ENCODE results near the gene IL17C. TPM values are rescaled to one million over a fixed set of nuclear protein-coding genes. Genes with fewer than 3 reads are reported as not detected.

Gene IL17C
- total RNA-seq, 2 experiments from 2014 or later = 0.86 TPM; not detected in 1

DNA sequence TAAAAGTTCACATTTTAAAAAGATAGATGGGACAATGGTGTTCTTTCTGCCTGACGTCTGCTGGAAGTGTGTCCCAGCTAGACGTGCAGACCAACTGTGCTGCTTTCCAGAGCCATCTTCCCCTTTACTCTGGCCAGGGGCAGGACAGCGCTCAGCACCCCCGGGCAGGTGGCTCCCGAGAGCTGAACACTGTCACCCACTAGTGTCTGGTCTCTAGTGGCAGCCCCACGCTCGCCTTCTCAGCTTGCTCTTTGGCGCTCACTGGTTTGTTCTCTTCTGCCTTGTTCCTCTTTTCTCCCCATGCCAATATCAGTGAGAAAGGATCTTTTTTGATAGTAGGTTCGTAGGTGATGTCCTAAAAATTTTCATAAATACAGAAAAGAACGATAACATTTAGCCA, 42.5 kb upstream of the IL17C start:
- no TSS peak for BruUV-seq (replicated peaks)
- Histone ChIP-seq H3K4me2 (ENCODE audit: low read length) (no peak overlapping the region), H3K79me2 (ENCODE audit: insufficient read depth, low read depth, low read length) (no peaks in the 10 kb centered on the region), H4K20me1 (ENCODE audit: insufficient read depth, low read length) (peaks cover 3% of the 10 kb centered on the region; the same call in 1 of the 2 replicates), H2AFZ (ENCODE audit: low read length) (no peak overlapping the region), H3K36me3 (ENCODE audit: insufficient read depth, low read length) (peaks cover 67% of the 10 kb centered on the region), H3K4me3 (ENCODE audit: low read depth, low read length, poor library complexity, severe bottlenecking) (no peak overlapping the region), H3K9me3 (ENCODE audit: low read length) (no peaks in the 10 kb centered on the region), H3K4me1 (ENCODE audit: insufficient read depth, low read length, poor library complexity, severe bottlenecking) (no peaks in the 10 kb centered on the region), H3K27ac (ENCODE audit: low read depth, low read length, poor library complexity, severe bottlenecking) (no peak overlapping the region), H3K9me2 (ENCODE audit: insufficient read depth, low read length) (no peaks in the 10 kb centered on the region)
- POLR2A ChIA-PET = interaction anchor here (0.7 kb wide), 1 partner anchor 43 kb away, joined by 4 read pairs; no protein-coding TSS in a partner anchor
- intact Hi-C loops (cut with micrococcal nuclease; ENCODE audit: unreplicated experiment) = no loop called here
- TF ChIP-seq EZH2phosphoT487 (IDR thresholded peaks at IDR 0.05; ENCODE audit: borderline replicate concordance, low read depth, low read length) = no peak
- TF ChIP-seq, protein P1, sequence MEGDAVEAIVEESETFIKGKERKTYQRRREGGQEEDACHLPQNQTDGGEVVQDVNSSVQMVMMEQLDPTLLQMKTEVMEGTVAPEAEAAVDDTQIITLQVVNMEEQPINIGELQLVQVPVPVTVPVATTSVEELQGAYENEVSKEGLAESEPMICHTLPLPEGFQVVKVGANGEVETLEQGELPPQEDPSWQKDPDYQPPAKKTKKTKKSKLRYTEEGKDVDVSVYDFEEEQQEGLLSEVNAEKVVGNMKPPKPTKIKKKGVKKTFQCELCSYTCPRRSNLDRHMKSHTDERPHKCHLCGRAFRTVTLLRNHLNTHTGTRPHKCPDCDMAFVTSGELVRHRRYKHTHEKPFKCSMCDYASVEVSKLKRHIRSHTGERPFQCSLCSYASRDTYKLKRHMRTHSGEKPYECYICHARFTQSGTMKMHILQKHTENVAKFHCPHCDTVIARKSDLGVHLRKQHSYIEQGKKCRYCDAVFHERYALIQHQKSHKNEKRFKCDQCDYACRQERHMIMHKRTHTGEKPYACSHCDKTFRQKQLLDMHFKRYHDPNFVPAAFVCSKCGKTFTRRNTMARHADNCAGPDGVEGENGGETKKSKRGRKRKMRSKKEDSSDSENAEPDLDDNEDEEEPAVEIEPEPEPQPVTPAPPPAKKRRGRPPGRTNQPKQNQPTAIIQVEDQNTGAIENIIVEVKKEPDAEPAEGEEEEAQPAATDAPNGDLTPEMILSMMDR (conservative IDR thresholded peaks at IDR 0.05; ENCODE audit: low read length) = no peak
- DNase-seq (ENCODE audit: low spot score) = no peak
- CTCF ChIA-PET (ENCODE audit: unreplicated experiment) = no interaction called here

DNA sequence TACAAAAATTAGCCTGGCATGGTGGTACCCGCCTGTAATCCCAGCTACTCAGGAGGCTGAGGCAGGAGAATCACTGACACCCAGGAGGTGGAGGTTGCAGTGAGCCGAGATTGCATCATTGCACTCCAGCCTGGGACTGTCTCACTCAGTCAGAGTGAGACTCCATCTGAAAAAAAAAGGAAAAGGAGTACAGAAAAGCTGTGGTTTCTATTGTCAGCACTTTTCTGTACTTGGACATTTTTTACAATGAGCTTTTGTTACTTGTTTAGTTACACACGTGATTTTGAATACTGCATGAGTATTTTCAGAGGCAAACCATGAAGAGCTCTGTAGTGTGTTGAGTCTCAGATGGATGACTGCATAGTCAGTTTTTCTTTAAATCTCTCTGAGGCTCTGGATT, 41.9 kb upstream of the IL17C start:
- intact Hi-C loops (cut with micrococcal nuclease; ENCODE audit: unreplicated experiment) = no loop called here
- H4K20me1 ChIP-seq (ENCODE audit: insufficient read depth, low read length) = peaks cover 3% of the 10 kb centered on the region; the same call in 1 of the 2 replicates
- H3K27ac ChIP-seq (ENCODE audit: low read depth, low read length, poor library complexity, severe bottlenecking) = no peak overlapping the region
- POLR2A ChIA-PET = no interaction called here
- no peaks in the 10 kb centered on the region for H3K9me2 ChIP-seq (ENCODE audit: insufficient read depth, low read length)
- no peak overlapping the region for H3K4me3 ChIP-seq (ENCODE audit: low read depth, low read length, poor library complexity, severe bottlenecking)
- no TSS peak for BruUV-seq (replicated peaks)
- H3K9me3 ChIP-seq (ENCODE audit: low read length) = no peaks in the 10 kb centered on the region
- no peak overlapping the region for H2AFZ ChIP-seq (ENCODE audit: low read length)
- no peaks in the 10 kb centered on the region for H3K79me2 ChIP-seq (ENCODE audit: insufficient read depth, low read depth, low read length)
- TF ChIP-seq, protein P1 (conservative IDR thresholded peaks at IDR 0.05; ENCODE audit: low read length) = no peak
- TF ChIP-seq EZH2phosphoT487 (IDR thresholded peaks at IDR 0.05; ENCODE audit: borderline replicate concordance, low read depth, low read length) = no peak
- peaks cover 68% of the 10 kb centered on the region for H3K36me3 ChIP-seq (ENCODE audit: insufficient read depth, low read length)
- CTCF ChIA-PET (ENCODE audit: unreplicated experiment) = no interaction called here
- no peaks in the 10 kb centered on the region for H3K4me1 ChIP-seq (ENCODE audit: insufficient read depth, low read length, poor library complexity, severe bottlenecking)
- no peak for DNase-seq (ENCODE audit: low spot score)
- no peak overlapping the region for H3K4me2 ChIP-seq (ENCODE audit: low read length)

DNA sequence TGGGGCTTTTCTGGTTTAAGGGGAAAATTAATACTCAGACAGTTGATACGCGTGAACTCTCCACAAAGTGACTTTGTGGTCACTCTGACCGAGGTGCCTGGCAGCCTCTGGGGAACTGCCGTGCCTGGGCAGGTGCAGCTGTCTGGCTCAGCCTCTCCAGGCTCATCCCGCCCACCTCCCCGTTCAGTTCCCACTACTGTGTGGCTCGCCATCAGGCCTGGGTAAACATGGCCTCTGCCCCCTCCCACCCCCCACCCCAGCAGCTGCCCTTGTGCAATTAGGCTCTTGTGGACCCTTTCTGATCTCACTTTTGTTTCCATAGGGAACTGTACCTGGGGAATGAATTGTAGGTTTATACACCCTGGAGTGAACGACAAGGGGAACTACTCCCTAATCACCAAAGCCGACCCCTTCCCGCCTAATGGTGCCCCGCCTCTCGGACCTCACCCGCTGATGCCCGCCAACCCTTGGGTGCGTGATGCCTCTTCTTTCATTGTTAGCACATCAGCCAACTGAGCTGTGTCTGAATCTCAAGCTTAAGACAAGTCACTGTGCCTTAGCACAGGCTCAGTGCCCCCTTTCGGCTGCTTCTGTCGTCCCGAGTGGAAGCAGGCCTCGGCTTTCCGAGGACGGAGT, 40.4 kb upstream of the IL17C start:
- no peak overlapping the region for H2AFZ ChIP-seq (ENCODE audit: low read length)
- H3K27ac ChIP-seq (ENCODE audit: low read depth, low read length, poor library complexity, severe bottlenecking) = no peak overlapping the region
- no peaks in the 10 kb centered on the region for H3K4me1 ChIP-seq (ENCODE audit: insufficient read depth, low read length, poor library complexity, severe bottlenecking)
- ChIA-PET CTCF (ENCODE audit: unreplicated experiment) (no interaction called here), POLR2A (no interaction called here)
- peaks cover 3% of the 10 kb centered on the region; the same call in 1 of the 2 replicates for H4K20me1 ChIP-seq (ENCODE audit: insufficient read depth, low read length)
- DNase-seq (ENCODE audit: low spot score) = no peak
- no peak overlapping the region for H3K4me2 ChIP-seq (ENCODE audit: low read length)
- no peaks in the 10 kb centered on the region for H3K79me2 ChIP-seq (ENCODE audit: insufficient read depth, low read depth, low read length)
- H3K36me3 ChIP-seq (ENCODE audit: insufficient read depth, low read length) = peaks cover 73% of the 10 kb centered on the region
- H3K4me3 ChIP-seq (ENCODE audit: low read depth, low read length, poor library complexity, severe bottlenecking) = no peak overlapping the region
- TF ChIP-seq, protein P1 (conservative IDR thresholded peaks at IDR 0.05; ENCODE audit: low read length) = no peak
- no peak for TF ChIP-seq EZH2phosphoT487 (IDR thresholded peaks at IDR 0.05; ENCODE audit: borderline replicate concordance, low read depth, low read length)
- intact Hi-C loops (cut with micrococcal nuclease; ENCODE audit: unreplicated experiment) = no loop called here
- H3K9me3 ChIP-seq (ENCODE audit: low read length) = no peaks in the 10 kb centered on the region
- no TSS peak for BruUV-seq (replicated peaks)
- no peaks in the 10 kb centered on the region for H3K9me2 ChIP-seq (ENCODE audit: insufficient read depth, low read length)
